GM12891 (cell line): ENCODE data around the gene S100A3.

Source experiments
- PAX5 ChIP-seq: IDR thresholded peaks from 2 replicates; pipeline ENCODE4 v1.6.1; 2011; ENCODE audit warnings: low read length, moderate library complexity, mild to moderate bottlenecking; ENCODE audit not compliant: insufficient read depth, severe bottlenecking
- POLR2A ChIP-seq: IDR thresholded peaks from 2 replicates; pipeline ENCODE4 v1.6.1; 2011; ENCODE audit warnings: low read depth, low read length, control low read depth
- POLR2AphosphoS5 ChIP-seq: IDR thresholded peaks from 2 replicates; pipeline ENCODE4 v1.6.1; 2011; ENCODE audit warnings: low read depth, low read length, control low read depth
- TAF1 ChIP-seq: IDR thresholded peaks from 2 replicates; pipeline ENCODE4 v1.6.1; 2011; ENCODE audit warnings: low read depth, low read length, control low read depth

- TF ChIP-seq TAF1 (no peak), POLR2AphosphoS5 (no peak), POLR2A (no peak), PAX5 (no peak)
Measured at GRCh38 chr1:153586347-153586746, 37.3 kb upstream of the S100A3 start.
